GM18502 (cell line): ENCODE results near the gene AKAP13.
A peak's percentile ranks its signal among the peaks of the same experiment; 100 is the strongest.

ENCODE experiments used
- ATAC-seq: cut with Tn5 transposase; IDR thresholded peaks from one replicate; pipeline ENCODE4 v1.9.1; 2021; ENCODE audit warnings: mild to moderate bottlenecking; ENCODE audit not compliant: unreplicated experiment, poor library complexity

AKAP13 gene

GRCh38 chr15:85606738-85607137 is 226.3 kb downstream of the AKAP13 start:
- no peak for ATAC-seq

- ATAC-seq: no peak
These were observed 226.9 kb downstream of the AKAP13 start for GRCh38 chr15:85607141-85607806.

GRCh38 chr15:85607842-85608241 is 227.4 kb downstream of the AKAP13 start:
- no peak for ATAC-seq

- no peak for ATAC-seq
These were observed 229.1 kb downstream of the AKAP13 start for GRCh38 chr15:85609492-85609891.

- ATAC-seq: no peak
These were observed 231.0 kb downstream of the AKAP13 start for GRCh38 chr15:85611361-85611760.

- ATAC-seq: no peak
These were observed 233.7 kb downstream of the AKAP13 start for GRCh38 chr15:85614059-85614458.

GRCh38 chr15:85615930-85616329 is 235.5 kb downstream of the AKAP13 start:
- peak; percentile 67 for ATAC-seq

GRCh38 chr15:85616549-85617110 is 236.2 kb downstream of the AKAP13 start:
- no peak for ATAC-seq

- no peak for ATAC-seq
These were observed 237.8 kb downstream of the AKAP13 start for GRCh38 chr15:85618228-85618505.

GRCh38 chr15:85618956-85619491 is 238.6 kb downstream of the AKAP13 start:
- peak; percentile 61 for ATAC-seq

- ATAC-seq: no peak
These were observed 239.7 kb downstream of the AKAP13 start for GRCh38 chr15:85619992-85620689.

- ATAC-seq: no peak
These were observed 240.3 kb downstream of the AKAP13 start for GRCh38 chr15:85620690-85621049.

- ATAC-seq: no peak
These were observed 240.7 kb downstream of the AKAP13 start for GRCh38 chr15:85621094-85621493.

GRCh38 chr15:85622221-85622831 is 241.9 kb downstream of the AKAP13 start:
- no peak for ATAC-seq

GRCh38 chr15:85623315-85624049 is 243.1 kb downstream of the AKAP13 start:
- no peak for ATAC-seq

GRCh38 chr15:85624291-85624801 is 243.9 kb downstream of the AKAP13 start:
- no peak for ATAC-seq

GRCh38 chr15:85625166-85625830 is 244.9 kb downstream of the AKAP13 start:
- no peak for ATAC-seq

GRCh38 chr15:85625856-85626255 is 245.5 kb downstream of the AKAP13 start:
- peak; percentile 84 for ATAC-seq

GRCh38 chr15:85627213-85627935 is 247.0 kb downstream of the AKAP13 start:
- ATAC-seq: no peak
